ENCODE measurements around the gene CD274.

DNA sequence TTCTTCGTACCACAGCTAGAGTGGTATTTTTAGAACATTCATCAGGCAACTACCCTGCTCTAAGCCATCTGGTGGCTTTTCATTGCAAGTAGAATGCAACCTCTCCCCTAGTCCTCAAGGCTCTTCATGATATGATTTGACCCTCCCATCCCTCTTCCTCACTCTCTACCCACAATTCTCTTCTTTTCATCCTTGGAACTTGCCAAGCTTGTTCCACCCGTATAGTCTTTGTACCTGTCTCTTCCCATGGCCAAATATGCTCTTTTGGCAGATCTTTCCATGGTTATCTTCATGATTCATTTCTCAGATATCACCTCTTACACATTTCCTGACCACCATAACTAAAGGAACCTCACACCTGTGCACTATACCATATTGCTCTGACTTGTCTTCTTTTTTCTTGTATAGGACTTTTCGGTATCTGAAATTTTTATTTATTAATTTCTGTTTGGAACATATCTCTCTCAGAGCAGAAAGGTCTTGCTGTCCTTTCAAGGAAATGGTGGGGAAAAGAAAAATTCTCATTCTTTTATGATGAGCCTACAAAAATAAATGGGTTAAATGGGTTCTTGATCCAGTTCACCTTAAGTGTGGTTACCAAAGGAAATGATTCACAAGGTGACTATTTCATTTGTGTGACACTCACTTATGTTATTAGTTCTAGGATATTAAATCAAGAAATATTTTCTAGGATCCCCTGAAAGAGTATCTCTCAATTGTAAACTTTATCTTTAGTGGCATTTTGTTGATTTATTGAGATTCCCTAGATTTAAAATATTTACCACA, 3.7 kb upstream of the CD274 start:
- TF ChIP-seq, protein P1, sequence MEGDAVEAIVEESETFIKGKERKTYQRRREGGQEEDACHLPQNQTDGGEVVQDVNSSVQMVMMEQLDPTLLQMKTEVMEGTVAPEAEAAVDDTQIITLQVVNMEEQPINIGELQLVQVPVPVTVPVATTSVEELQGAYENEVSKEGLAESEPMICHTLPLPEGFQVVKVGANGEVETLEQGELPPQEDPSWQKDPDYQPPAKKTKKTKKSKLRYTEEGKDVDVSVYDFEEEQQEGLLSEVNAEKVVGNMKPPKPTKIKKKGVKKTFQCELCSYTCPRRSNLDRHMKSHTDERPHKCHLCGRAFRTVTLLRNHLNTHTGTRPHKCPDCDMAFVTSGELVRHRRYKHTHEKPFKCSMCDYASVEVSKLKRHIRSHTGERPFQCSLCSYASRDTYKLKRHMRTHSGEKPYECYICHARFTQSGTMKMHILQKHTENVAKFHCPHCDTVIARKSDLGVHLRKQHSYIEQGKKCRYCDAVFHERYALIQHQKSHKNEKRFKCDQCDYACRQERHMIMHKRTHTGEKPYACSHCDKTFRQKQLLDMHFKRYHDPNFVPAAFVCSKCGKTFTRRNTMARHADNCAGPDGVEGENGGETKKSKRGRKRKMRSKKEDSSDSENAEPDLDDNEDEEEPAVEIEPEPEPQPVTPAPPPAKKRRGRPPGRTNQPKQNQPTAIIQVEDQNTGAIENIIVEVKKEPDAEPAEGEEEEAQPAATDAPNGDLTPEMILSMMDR (IDR thresholded peaks at IDR 0.05; ENCODE audit: poor library complexity): no peak
- TF ChIP-seq EZH2phosphoT487 (IDR thresholded peaks at IDR 0.05; ENCODE audit: low read depth, severe bottlenecking, unreplicated experiment) (no peak), EZH2 (IDR thresholded peaks at IDR 0.05; ENCODE audit: borderline replicate concordance) (no peak)
